Fibroblast of skin of right biceps (primary cell): Measurements from ENCODE around the gene SYNPO.

Experiments
- DNase-seq: peaks from one replicate; pipeline ENCODE4 v3.0.0-alpha.2; 2013

SYNPO gene

GRCh38 chr5:150607991-150608390, 32.5 kb upstream of the SYNPO start:
- DNase-seq: no peak

GRCh38 chr5:150608991-150609390, 31.5 kb upstream of the SYNPO start:
- DNase-seq: no peak

GRCh38 chr5:150609843-150610584, 30.4 kb upstream of the SYNPO start:
- no peak for DNase-seq

- no peak for DNase-seq
Observed at GRCh38 chr5:150611026-150611425, 29.4 kb upstream of the SYNPO start.

- no peak for DNase-seq
Observed at GRCh38 chr5:150612405-150612804, 28.1 kb upstream of the SYNPO start.

- no peak for DNase-seq
Observed at GRCh38 chr5:150612905-150613670, 27.4 kb upstream of the SYNPO start.

GRCh38 chr5:150613991-150614660, 26.3 kb upstream of the SYNPO start:
- DNase-seq: no peak

- no peak for DNase-seq
Observed at GRCh38 chr5:150614661-150615060, 25.8 kb upstream of the SYNPO start.

- DNase-seq: peak; percentile 55
Observed at GRCh38 chr5:150615141-150615699, 25.2 kb upstream of the SYNPO start.

GRCh38 chr5:150616024-150616470, 24.4 kb upstream of the SYNPO start:
- no peak for DNase-seq

- DNase-seq: no peak
Observed at GRCh38 chr5:150616506-150616905, 24.0 kb upstream of the SYNPO start.

GRCh38 chr5:150618163-150618562, 22.3 kb upstream of the SYNPO start:
- DNase-seq: no peak

GRCh38 chr5:150618588-150619281, 21.7 kb upstream of the SYNPO start:
- no peak for DNase-seq

GRCh38 chr5:150619359-150620230, 20.9 kb upstream of the SYNPO start:
- peak; percentile 78 for DNase-seq

GRCh38 chr5:150621301-150621700, 19.2 kb upstream of the SYNPO start:
- no peak for DNase-seq

- peak; percentile 32 for DNase-seq
Observed at GRCh38 chr5:150622157-150622556, 18.3 kb upstream of the SYNPO start.

GRCh38 chr5:150623152-150623877, 17.1 kb upstream of the SYNPO start:
- no peak for DNase-seq

- DNase-seq: no peak
Observed at GRCh38 chr5:150623878-150624216, 16.6 kb upstream of the SYNPO start.

- DNase-seq: peak; percentile 39
Observed at GRCh38 chr5:150624334-150625163, 15.9 kb upstream of the SYNPO start.

- no peak for DNase-seq
Observed at GRCh38 chr5:150625164-150625535, 15.3 kb upstream of the SYNPO start.
